CD4-positive, alpha-beta T cell treated with Interleukin-15 for 1 hour (primary cell): Measurements from ENCODE around the gene C9orf85.

ENCODE experiments used
- DNase-seq: peaks from one replicate; pipeline ENCODE4 v3.0.0-alpha.2; 2020

C9orf85 gene

DNA sequence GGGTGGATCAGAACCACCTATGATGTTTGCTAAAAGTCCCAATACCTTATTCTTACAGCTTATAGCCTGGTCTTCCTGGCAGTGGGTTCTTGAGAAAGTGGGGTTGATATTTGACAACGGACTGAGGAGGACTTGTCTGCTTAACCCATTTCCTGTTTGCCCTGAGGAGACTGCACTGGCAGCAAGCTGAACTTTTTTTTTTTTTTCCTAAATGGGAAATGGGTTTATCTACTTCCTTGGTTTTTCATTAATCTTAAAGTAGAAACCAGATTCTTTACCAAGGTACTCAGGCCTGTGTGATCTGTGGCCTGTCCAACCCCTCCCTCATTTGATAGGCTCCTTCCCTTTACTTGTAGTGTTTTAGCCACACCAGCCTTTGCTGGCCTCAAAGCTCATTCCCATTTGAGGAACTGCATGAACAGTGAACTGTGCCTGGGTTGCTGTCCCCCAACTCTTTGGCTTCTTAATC, 101.9 kb downstream of the C9orf85 start:
- DNase-seq = no peak

DNA sequence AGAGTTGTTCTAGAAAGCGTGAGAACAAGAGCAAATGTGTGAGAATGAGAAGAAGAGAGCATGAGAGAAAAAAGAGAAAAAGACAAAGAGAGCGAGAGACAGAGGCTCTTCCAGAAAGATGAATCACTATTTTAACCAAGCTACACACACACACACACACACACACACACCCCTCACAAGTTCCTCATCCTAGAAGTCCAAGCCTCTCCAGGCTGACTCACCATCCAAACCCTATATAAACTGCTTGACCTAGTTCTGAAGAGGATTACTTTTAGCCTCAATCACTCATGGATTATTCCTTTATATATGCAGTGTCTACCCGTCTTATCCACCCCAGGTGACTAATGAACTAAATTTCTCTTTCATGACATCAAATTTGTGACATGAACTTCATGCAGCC, 111.4 kb downstream of the C9orf85 start:
- peak; percentile 20 for DNase-seq
